GM11168 (cell line): ENCODE results near the gene SLC25A47.
"Not testable (repeated sequence)": the region's sequence is repeated elsewhere in the genome, so short reads cannot be mapped to it uniquely, and the experiment has no call there.

ENCODE experiments used
- in situ Hi-C: fragments of 300-500 bp; cut with MboI; formaldehyde crosslinking; loops from one replicate; pipeline ENCODE4 v1.12.0; 2022; ENCODE audit warnings: low sequenced_read_pairs; ENCODE audit not compliant: unreplicated experiment

Gene SLC25A47

DNA sequence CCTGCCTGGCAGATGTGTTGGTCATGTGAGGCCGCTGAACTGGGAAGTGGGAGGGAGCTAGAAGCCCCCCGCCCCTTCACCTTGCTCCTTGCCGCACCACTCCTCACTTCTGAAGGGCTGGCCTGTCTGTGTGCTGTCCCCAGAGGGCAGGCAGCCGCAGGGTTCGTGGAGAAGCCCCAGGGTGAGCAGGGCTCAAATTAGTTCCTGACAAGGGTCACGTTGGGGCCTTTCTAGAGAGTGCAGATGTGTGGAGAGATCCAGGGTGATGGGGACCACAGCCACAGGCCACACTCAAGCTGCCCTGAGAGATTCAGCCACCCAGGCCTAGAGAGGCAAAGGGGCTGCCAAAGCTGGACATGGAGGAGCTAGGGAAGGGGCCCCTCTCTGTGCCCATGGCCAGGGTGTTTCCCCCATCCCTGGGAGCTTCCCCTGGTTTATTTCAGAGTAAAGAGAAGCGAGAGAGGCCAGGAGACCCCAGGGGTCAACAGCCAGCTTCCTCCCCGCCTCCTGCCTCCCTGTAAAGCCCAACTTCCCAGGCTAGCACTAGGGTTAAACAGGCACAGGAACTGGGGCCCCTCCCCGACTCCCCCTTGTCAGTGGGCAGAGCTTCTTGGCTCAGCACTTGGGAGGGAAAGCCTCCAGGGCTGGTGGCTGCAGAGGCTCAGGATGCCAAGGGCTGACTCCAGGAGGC lies 33.1 kb upstream of the SLC25A47 start:
- in situ Hi-C loops, result no loop called here

DNA sequence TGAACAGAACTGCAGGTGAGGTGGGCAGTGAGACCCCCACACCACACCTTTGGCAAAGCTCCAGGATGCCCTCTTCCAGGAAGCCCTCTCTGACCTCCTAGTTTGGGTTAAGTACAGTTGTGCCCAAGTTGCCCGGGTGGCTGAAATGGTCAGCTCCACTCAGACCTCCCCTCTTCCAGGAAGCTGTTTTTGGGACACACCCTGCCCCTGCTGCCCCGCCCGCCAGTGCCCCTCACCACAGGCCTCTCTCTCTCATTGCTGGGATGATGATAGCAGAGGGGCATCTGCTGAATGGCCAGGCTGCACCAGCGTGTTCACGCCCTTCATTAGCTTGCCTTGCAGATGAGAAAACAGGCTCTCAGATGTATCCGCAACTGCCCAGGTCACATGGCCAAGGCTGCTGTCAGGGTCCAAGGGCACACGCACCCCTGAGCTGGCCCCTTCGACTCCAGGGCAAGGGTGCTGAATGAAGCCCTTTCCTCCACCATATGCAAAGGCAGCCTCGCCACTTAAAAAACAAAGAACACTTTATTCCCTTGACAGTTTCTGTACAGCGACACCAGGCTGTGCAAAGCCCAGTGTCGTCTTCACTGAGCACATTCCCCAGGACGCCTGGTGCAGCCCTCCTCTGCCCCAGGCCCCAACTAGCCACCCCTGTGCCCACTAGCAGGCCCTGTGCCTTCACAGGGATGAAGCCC lies 32.4 kb upstream of the SLC25A47 start:
- in situ Hi-C loops, result no loop called here

DNA sequence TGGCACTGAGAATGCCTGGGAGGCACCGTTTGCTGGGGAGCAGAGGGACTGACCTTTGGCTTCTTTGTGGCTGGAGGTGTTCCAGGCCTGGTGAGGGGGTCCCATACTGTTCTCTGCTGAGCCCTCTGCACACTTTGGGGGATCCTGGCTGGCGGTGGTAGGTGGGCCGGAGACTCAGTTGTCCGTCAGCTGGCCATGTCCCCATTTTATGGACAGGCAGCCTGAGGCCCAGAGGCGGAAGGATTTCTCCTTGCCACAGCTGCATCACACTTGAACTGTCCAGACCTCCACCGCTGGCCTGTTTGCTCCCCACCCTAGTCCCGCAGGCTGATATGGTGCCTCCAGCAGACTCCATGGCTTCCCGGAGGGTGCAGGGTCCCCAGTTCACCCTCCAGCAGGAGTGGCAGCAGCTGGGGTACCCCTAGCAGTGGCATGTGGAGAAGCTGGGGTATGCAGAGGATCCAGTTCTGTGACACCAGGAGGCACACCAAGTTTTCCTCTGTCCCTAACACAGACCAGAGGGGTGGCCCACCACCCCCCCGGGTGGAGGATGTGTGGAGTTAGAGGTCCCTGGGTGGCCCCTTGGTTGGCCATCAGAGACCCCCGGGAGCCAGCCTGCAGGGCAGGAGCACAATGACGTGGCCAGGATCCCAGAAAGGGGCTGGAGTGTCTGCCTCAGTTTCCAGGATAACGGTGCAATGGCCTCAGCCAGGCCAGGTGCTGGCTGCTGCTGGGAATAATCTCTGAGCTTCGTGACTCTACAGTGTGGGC lies 31.6 kb upstream of the SLC25A47 start:
- in situ Hi-C loops, result no loop called here

DNA sequence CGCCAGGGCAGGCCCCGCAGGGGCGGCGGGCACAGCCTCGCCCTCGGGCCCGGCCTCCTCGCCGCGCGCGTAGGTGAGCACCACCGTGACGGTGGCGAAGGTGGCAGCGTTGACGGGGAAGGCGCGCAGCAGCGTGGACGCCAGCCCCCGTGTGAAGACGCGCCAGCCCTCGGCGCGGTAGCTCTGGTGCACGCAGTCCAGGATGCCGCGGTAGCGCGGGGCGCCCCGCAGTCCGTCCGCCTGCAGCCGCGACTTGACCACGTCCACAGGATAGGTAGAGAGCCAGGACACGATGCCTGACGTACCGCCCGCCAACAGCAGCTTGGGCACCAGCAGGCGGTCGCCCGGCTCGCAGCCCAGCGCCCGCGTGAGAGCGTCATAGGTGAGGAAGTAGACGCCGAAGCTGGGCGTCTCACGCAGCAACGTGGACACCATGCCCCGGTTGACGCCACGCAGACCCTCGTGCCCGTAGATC lies 30.8 kb upstream of the SLC25A47 start:
- in situ Hi-C loops, result no loop called here

DNA sequence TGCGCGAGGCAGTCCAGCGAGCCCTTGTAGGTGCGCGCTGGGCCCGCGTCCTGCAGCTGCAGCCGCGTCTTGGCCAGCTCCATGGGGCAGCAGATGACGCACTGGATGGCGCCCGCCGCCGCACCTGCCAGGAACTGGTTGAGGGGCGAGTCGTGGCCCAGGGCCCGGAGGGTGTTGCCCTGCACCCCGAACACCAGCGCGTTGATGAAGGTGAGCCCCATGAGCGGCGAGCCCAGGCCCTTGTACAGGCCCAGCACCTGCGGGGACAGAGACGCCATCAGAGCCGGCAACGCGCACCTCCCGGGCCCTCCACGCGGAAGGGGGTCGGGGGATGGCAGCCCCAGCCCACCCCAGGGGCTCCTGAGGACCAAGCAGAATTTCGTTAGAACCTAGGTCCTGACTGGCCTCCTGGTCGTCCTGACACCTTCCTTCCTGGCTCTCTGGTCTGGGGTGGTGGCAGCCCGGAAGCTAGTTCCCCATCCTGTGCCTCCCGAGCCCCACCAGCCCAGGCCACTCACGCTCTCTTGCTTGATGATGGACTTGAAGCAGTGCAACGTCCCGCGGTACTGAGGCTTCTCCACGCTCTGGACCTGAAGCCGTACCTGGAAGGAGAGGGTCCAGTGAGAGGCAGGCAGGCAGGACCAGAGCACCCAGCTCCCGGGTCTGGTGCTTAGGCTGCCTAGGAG lies 30.2 kb upstream of the SLC25A47 start:
- in situ Hi-C loops, result no loop called here

DNA sequence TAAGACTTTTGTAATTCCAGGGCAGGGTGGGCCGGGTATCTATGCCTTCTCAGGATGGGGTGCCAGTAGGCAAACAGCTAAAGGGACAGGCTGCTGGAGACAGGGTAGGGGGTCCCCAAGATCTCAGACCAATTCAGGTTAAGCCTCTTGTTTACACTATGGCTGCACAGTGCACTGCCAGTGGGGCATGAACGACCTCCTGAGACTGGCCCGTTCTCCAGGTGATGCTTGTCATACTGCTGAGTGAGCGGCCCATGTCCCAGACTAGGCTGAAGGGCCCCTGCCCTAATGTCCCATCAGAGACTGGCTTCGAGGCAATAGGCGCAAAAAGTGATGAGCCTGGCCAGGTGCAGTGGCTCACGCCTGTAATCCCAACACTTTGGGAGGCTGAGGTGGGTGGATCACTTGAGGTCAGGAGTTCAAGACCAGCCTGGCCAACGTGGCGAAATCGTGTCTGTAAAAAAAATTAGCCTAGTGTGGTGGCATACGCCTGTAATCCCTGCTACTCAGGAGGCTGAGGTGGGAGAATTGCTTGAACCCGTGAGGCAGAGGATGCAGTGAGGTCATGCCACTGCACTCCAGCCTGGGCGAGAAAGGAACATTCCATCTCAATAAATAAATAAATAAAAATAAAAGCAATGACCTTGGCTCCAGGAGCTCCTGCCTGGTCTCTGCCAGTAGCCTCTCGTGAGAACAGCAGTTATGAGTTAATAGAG lies 29.5 kb upstream of the SLC25A47 start:
- in situ Hi-C loops, result no loop called here

DNA sequence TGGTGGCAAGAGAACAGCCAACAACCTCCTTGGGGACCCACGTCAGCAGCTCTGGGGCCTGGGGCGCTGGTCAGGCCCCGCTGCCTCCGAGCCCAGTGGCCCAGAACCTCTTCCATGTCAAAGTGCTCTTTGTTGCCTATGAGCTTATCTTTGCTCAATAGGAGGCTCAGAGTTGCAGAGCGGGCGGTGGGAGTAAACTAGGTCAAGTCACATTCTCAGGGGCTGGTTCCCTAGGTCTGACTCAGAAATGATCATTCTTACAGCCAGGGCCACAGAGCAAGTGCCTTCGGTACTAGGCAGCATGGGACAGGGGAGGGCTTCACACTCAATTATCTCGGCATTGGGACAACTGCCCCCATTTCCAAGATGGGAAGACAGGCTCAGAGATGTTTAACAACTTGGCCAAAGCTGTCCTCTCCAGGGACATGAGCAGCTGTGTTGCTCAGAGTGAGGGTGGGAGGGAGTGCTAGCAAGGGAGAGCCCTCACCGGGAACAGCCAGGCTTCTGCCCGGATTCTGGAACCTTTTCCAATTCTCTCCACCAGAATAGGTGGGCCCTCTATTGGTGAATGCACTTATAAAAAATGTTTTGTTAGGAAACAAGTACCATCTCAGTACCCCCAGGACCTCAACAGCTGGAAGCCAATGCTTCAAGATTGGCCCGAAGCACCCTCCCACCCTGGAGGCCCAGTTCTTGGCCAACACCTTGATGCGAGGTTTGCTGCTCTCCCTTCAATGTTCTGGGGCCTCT lies 28.8 kb upstream of the SLC25A47 start:
- in situ Hi-C loops, result no loop called here

DNA sequence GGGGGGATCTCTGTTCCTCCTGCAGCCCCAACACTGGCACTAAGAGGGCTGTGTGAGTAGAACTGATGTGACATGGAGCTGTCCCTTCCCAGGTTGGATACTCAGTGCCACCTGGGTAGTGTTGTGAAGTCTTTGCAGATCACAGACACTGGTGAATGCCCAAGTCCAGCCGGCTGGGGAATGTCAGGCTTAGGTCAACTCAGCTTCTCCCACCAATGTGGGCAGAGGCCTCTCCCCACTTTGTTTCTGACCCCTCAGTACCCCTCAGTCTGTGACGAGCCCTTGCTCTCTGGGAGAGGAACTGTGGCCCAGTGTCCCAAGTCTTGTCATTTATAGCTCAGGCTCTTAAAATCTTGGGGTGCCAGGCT lies 28.2 kb upstream of the SLC25A47 start:
- in situ Hi-C loops, result no loop called here

DNA sequence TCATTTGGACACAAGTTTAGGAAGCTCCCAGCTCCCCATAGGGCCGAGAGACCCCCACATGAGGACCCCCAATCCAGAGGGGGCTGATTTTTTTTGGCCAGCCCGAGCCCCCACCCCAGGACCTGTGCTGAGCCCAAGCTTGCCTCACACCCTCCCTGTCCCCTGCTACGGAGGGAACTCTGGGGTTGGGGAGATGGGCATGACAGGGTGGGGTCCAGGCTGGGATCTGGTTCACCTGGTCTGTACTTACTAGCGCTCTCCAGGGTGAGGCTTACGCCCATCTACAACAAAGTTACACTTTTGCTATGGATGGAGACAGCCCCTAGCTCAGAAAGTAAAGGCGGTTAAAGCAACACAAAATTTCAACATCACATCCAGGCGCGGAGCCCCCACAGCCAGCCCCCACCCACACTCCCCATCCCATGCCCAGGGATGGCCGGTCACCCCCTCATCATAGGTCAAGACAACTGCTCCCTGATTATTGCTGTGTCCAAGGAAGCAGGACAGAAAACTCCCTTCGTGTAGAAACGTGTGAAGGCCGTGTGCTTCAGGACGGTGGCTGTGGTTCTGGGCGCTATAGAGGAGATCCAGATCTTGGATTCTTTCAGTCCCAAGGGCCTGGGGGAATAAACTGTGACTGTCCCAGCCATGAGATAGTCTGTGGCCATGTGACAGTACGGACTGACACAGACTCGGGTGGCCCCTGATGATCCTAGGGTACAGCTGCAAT lies 27.6 kb upstream of the SLC25A47 start:
- in situ Hi-C loops, result no loop called here

DNA sequence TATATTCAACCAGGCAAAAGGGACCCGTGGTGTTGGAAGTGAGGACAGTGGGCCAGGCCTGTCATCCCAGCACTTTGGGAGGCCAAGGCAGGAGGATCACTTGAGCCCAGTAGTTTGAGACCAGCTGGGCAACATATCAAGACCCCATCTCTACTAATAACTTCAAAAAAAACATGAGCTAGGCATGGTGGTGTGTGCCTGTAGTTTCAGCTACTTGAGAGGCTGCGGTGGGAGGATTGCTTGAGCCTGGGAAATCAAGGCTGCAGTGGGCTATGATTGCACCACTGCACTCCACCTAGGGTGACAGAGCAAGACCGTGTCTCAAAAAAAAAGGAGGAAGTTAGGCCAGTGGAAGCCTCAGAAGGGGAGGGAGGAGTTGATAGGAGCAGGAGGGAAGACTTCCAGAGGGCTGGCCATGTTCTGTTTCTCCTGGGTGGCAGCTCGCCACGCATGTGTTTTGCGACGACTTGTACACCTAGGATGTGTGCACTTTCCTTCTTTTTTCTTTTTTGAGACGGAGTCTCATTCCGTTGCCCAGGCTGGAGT lies 27.0 kb upstream of the SLC25A47 start:
- in situ Hi-C loops, result no loop called here

DNA sequence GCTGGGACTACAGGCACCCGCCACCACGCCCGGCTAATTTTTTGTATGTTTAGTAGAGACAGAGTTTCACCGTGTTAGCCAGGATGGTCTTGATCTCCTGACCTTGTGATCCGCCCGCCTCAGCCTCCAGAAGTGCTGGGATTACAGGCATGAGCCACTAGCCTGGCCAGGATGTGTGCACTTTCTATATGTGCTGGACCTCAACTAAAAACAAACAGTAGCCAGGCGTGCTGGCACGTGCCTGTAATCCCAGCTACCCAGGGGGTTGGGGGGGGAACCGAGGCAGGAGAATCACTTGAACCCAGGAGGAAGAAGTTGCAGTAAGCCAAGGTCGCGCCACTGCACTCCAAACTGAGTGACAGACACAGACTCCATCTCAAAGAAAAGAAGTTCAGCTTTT lies 26.4 kb upstream of the SLC25A47 start:
- in situ Hi-C loops, result not testable (repeated sequence)

DNA sequence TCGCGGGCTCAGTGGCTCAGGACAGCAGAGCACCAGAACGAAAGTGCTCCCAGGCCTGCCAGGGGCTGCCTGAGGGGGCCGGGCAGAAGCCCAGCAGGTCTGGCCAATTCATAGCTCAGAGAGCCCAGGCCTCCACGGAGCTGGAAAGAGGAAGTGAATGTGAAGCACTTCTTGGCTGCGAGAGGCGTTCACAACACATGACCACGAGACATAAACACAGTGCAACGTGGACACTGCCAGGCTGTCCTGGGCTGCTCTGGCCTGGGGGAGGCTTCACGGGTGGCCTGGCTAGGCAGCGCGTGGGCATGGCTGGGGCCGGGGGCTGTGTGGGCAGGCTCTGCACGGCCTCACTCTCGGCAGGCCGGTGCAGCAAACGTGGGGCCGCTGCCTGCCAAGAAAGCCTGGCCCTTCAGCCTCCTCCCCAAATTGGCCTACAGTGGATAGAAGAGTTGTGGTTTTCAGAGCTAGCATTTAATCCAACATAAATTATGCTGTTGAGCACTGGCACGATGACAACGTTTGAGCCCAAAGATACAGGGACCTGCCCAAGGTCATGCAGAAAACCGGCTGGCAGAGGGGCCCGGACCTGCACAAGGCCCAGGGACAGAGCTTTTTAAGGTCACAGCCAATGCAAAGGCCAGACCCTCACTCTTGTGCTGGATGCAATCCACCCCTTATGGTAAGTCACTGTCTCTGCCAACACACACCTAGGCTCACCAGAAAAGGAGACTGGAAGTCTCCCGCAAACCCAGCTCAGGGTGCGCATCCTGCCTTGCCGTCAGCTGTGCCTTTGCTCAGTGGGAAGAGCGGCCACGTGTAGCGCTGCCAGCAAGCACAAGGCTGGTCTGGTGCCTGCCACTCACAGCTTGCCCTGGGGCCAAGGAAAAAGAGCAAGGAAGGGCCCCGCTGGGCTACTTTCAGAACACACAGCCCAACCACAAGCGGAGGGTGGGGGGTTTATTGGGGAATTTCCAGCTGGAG lies 25.5 kb upstream of the SLC25A47 start:
- in situ Hi-C loops, result no loop called here

DNA sequence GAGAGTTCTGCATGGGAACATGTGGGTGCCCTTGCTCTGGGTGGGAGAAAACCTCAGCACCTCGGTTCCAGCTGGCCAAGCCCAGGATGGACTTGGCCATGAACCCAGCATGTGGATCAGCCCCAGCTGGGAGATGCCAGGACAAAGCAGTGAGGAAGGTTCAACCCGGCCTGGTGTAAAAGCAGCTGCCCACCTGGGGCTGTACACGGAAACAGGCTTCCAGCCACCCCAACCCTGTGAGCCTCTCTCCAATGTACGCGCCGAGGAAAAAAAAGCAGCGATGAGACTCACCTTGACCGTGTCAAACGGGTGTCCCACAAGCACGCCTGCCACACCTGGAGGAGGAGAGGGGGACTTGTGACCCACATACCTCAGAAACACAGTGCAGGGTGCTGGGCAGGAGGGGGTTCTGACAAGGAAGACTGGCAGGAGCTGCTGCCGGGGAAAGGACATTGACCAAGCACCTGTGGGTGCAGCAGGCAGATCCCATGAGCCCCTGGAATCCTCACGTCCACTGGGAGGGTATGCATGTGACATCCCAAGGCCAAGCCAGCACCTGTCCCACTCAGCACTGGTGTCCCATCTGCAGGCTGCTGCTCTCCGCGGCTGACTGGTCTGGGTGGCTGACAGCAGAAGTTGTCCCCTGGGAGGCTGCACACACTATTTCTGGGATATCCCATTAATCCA lies 24.4 kb upstream of the SLC25A47 start:
- in situ Hi-C loops, result no loop called here

DNA sequence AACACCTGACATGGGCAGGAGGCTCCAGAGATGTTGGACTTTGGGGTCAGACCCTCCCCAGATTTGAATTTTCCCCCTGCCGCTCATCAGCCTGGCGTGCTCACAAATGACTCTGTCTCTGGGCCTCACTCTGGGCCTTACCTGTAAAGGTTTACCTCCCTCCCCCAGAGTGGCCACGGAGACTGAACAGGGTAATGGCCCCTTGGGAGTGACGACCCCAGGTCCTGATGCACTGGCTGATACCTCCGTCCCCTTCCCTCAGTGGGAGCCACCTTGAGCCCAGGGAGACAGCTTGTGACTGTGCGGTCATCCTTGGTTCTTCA lies 23.9 kb upstream of the SLC25A47 start:
- in situ Hi-C loops, result no loop called here

DNA sequence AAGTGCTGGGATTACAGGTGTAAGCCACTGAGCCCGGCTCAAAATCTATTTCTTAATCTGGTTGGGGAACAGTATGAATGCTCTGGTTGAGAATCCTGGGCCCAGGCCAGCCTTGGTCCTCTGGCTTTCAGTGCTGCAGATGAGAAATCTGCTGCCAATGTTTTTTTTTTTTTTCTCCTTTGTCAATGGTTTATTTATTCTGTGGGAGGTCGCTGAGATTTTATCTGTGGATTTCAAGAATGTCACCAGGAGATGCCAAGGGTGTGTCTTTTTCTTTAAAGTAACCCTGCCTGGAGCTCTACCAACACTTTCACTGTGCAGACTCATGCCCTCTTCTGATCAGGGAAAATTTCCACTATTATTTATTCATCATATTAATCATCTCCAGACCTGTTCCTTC lies 20.5 kb upstream of the SLC25A47 start:
- in situ Hi-C loops, result no loop called here

DNA sequence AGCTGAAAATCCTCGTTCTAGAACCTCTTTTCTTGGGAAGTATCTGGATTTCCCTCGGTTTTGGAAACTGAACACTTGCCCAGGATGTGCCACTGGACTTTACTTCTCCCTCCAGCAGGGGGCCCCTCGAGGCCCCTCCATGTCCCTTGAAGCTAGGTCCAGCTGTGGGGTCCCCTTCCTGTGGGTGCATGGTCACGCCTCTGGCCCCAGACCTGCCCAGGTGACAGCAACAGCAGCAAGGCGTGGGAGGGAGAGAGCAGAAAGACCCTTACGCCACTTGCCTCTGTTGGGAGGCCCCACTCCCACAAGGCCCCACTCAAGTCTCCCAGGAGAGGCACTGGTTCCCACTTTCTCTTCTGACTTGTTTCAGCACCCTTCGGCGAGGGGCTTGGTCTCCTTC lies 20.0 kb upstream of the SLC25A47 start:
- in situ Hi-C loops, result no loop called here

DNA sequence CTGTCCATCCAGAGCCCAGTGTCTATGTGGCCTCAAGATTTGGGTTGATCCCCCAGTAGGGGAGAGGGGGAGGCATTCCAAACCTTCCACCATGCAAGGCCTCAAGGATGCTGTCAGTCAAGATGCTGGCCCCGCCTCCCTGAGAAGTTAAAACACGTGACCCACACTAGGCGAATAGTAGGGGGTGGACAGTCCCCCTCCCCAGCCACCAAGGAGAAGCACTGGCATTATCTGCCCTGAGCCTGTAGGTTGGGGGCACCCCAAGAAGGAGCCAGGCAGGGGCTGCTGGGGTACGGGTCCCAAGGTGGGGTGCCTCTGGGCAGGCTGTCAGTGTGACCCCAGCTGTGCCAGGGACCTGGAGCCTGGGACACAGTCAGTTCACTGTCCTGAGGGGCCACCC lies 19.2 kb upstream of the SLC25A47 start:
- in situ Hi-C loops, result no loop called here
